GM11168 (cell line): ENCODE measurements around the gene PHLPP1.

ENCODE experiments used
- in situ Hi-C: fragments of 300-500 bp; cut with MboI; formaldehyde crosslinking; loops from one replicate; pipeline ENCODE4 v1.12.0; 2022; ENCODE audit warnings: low sequenced_read_pairs; ENCODE audit not compliant: unreplicated experiment

PHLPP1 gene

DNA sequence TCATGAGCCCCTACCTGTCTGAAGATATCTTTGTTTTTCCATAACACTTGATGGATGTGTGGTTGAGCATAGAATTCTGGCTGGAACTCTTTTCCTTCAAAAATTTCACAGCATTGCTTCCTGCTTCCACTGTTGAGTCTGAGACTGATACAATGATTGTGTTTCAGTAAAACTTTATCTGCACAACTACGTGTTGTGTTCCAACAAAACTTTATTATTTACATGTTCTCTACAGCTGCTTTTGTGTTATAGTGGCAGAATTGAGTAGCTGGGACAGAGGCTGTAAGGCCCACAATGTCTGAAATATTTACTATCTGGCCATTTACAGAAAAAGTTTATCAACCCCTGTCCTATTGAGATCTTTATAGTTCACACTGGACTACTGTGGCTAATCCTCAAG is 275.3 kb downstream of the PHLPP1 start:
- in situ Hi-C loops = no loop called here

DNA sequence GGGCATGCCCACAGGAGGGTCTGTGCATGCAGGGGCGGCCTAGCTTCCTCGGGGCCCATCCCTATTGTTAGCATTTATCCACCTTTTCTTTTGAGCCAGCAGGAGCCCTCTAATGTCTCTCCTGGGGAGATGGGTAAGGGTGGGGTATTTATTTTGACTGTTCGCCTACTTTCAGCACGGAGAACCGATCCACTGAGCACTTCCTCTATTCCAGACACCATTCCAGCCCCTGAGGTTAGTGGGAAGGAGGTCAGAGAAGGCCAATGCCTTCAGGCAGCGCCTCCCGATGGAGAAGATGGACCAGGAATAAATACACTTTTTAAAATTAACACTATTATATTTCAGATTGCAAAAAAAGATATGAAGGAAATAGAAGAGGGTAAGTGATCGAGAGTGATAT is 276.0 kb downstream of the PHLPP1 start:
- in situ Hi-C loops = no loop called here

DNA sequence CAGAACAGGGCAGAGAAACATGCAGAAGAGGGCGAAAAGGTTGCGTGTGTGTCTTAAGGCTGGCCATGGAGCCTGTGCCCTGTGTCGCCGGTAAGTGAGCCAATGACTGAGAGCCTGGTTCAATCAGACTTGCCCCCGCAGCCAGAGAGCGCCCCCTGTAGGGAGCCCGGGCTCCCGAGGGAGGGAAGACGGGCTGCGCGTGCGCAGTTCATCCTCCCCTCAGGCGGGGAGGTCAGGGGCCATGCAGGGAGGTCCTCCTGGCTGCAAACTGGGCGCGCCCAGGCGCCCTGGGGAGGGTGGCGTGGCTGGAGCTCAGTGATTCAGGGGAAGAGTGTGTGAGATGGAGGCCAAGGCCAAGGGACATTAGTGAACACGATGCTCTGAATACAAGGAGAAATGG is 276.6 kb downstream of the PHLPP1 start:
- in situ Hi-C loops = no loop called here

DNA sequence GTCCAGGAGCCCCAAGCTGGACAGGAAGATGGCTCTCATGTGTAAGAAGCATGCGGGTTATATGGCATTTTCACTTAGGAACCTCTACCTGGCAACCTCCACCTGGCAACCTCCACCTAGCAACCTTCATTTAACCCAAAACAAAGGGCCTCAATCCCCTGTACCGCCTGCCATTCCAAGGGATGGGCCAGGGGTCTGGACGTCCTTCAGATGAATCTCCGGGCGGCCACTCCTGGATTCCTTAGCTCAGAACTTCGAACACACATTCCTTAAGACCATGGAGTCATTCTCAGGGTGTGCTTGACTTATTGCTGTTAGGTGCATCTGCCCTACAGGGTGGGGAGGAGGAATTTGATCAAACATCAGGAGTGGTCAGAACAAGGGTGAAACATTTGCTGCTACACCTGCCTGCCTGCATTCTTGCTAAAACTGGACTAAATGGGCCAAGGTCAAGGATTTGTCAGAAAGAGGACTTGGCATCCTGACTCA is 277.6 kb downstream of the PHLPP1 start:
- in situ Hi-C loops = no loop called here

DNA sequence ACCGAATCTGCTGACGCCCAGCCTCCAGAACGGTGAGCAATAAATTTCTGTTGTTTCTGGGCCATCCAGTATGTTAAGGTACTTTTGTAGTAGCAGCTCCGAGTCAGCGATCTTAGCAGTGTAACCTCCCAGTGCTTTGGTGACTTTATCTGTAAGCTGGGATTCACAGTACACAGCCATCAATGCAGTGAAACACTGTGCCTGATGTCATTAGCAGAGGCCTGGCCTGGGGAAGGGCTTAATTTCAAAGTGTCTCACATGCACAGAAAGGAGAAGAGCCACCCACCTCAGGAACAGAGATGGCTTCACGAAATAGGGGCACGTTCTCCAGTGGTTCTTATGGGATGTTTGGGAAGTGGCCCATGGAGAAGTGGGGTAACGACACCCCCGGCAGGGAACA is 281.2 kb downstream of the PHLPP1 start:
- in situ Hi-C loops = no loop called here

DNA sequence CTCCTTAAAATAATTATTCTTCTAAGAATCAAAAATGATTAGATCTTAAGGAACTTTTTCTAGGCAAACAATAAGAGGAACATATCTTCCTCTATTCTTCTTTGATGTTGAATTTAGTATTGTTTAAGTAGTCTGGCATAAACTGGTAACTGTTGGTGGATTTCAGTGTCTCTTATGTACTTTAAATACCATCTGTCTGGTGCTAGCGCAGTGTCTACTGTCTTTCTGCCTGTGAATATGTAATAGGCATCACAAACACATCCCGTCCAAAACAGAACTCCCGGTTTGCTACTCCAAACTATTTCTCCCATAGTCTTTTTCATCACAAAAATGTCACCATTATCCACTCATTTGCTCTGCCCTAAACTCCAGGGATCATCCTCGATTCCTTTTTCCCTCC is 281.7 kb downstream of the PHLPP1 start:
- in situ Hi-C loops = no loop called here

DNA sequence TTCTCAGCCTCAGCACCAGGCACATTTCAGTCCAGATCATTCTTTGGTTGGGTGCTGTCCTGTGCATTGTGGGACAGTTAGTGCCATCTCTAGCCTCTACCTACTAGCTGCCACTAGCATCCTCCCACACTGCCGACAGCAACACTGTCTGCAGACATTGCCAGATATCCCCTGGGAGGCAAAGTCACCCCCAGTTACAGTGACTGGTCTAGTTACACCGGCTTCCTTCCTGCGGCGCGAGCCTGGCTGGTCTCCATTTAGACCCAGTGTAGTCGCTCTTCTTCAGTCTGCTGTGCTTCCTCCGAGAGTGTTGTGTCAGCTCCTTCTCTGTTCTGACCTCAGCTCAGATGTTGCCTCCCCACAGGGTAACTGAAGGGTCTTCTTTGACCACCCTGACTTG is 283.1 kb downstream of the PHLPP1 start:
- in situ Hi-C loops = no loop called here

DNA sequence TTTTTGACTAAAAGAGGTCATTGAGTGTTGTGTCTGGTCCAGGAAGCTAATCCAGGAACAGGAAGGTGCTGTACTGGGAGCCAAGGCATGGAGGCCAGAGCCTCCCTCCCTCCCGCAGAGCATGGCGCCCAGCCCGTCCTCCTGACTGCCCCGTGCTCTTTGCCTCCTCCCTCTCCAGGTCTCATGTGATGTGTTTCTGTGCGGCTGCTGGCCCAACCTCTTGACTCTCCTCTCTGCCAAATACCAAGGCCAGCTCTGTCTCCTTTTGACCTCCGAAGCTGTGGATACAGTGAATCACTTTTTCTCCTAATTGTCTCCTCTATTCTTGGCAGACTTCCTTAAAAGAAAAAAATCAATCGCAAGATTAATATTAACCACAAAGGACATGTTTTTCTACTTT is 284.1 kb downstream of the PHLPP1 start:
- in situ Hi-C loops = no loop called here

DNA sequence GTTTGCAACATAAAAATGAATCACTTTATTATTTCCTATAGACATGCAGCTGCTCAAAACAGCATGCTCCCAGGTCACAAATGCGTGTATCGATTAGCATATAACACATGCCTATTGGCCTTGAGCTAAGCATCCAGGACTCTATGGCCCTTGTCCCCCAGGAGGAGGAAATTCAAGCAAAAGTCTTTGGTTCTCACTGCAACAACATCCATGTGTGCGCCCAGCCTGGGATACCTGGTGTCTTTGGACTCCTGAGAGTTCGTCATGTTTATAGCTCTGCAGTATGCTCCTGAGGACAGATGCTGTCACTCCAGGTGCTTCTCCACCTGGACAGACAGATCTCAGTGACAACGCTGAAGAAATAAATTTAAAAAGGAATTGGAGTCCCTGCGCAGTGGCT is 284.6 kb downstream of the PHLPP1 start:
- in situ Hi-C loops = no loop called here

DNA sequence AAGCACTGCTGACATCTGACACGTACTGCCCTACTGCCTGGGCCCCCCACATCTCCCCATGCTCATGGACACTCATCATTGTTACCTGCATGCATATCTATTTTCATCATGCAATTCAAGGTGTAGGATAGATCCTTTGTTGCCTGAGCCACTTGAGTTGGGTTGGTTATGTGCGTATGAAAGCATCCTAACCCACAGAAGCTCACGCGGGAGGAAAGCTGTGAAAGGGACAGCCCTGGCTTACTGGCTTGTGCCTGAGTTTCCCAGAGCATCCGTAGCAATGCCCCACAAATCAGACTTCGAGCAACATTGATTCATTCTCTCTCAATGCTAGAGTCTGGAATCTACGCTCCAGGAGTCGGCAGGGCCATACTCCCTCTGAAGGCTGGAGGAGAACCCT is 285.5 kb downstream of the PHLPP1 start:
- in situ Hi-C loops = no loop called here

DNA sequence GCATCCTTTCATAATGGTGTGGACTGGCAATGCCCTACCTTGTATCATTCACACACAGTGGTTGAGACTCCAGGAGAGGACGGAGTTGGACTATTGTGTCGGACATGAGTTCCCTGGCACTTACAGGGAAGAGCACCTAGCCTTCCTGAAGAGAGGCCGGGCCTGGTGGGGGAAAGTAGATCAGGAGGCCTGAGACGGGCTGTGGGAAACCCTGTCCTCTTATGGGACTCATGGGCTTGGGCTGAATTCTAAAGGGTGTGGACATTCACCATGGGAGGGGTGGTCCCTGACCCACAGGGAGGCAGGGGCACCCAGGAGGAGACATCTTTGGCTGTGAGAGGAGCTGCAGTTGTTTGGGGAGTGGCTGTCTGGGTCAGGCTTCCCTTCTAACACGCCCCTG is 286.5 kb downstream of the PHLPP1 start:
- in situ Hi-C loops = no loop called here

DNA sequence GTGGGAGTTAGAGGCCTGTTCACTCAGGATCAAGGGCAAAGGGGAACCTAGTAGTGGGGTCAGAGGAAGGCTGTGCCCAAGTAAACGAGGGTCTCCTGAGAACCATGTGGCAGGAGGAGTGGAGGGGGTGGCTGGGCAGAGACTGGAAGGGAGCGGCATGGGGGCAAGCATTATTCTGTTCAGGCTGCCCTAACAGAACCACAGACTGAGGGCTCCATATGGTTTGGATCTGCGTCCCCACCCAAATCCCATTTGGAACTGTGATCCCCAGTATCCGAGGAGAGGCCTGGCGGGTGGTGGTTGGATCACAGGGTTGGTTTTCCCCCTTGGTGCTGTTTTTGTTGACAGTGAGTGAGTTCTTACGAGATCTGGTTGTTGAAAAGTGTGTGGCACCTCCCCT is 287.0 kb downstream of the PHLPP1 start:
- in situ Hi-C loops = no loop called here

DNA sequence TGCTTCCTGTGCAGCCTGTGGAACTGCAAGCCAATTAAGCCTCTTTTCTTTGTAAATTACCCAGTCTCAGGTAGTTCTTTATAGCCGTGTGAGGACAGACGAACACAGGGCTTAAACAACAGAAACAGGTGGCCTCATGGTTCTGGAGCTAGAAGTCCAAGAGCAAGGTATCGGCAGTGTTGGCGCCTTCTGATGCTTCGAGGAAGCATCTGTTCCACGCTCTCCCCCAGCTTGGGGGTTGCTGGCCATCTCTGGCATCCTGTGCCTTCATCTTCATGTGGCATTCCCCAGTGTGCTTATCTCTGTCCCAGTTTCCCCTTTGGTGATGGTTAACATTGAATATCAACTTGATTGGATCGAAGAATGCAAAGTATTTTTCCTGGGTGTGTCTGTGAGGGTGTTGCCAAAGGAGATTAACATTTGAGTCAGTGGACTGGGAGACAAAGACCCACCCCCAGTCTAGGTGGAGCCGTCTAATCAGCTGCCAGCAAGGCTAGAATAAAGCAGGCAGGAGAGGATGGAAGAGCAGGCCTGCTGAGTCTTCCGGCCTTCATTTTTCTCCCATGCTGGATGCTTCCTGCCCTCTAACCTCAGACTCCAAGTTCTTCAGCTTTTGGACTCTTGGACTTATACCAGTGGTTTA is 287.6 kb downstream of the PHLPP1 start:
- in situ Hi-C loops = no loop called here

DNA sequence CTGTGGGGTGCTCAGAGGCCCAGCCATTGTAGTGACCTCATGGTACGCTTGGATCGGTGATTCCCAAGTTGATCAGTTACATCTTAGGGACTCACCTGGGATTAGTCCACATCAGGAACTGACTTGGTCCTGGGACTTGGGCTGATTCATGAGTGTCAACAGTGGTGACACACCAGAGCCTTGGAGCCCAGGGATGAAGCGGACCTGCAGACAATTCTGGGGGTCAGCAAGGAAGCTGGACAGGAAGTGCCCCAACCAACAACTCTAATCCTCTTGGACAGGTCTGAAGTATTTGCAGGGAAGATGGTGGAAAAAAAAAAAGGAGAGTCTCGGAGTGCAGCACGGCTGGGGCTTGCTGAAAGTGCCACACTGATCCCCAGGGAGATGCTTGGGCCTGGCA is 288.6 kb downstream of the PHLPP1 start:
- in situ Hi-C loops = no loop called here

DNA sequence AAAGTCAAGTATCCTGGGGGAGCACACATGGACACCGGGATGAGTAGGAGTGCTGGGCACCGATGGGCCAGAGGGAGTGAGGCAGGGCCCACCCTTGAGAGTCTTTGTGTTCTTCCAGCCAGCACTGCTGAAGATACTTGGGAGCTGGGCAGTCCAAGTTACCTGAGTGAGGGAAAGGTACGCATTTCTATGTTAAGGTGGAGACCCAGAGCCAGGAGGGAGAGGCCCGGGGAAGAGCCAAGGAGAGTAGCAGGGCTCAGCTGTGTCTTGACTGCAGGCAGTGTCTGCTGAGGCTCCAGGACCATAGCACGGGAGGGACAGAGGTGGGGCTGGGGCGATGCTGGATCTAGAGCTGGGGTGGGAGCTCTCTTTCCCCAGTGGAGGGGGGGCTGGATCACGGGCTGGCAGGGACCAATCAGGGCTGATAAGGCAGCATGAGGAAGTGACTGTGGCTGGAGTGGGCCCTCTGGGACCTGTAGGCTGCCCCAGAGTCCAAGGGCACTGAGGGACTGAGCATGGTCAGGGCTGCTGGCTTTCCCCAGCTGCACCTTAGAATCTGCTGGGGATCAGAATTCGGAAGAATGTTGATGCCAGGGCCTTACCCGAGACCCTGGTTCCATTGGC is 289.2 kb downstream of the PHLPP1 start:
- in situ Hi-C loops = no loop called here

DNA sequence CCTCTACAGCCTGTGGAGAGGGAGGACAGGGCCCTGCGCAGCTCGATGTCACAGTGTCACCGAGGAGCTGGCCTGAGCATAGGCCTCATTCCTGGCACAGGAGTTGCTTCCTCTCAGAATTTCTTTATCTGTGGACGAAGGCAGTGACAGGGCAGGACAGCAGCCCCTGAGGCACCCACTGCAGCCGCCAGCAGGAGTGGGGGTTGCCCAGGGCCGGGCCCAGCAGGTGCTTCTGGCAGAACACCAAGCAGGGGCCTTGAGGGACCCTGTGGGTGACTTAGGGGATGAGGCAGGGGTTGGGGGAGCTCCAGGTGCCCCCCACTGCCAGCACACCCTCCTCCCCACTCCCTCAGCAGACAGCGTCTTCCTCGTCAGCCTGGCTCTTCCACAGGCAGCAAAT is 290.0 kb downstream of the PHLPP1 start:
- in situ Hi-C loops = no loop called here

DNA sequence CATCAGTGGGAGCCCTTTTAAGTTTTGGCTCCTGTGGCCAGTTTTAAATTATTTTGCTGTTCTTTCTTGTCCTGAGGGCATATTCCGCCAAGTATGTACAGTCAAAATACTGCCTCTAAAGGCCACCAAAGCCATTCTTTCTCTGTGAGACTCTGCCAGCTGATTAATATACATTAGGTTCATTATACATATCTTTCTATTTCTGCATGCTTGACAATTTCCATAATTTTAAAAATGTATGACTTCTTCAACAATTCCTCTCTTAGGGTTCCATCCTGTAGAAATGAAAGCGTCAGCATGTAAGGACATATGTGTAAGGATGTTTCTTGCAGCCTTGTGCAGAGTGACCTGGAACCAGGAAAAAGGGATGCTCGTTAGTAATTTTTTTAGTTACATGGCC is 291.9 kb downstream of the PHLPP1 start:
- in situ Hi-C loops = no loop called here

DNA sequence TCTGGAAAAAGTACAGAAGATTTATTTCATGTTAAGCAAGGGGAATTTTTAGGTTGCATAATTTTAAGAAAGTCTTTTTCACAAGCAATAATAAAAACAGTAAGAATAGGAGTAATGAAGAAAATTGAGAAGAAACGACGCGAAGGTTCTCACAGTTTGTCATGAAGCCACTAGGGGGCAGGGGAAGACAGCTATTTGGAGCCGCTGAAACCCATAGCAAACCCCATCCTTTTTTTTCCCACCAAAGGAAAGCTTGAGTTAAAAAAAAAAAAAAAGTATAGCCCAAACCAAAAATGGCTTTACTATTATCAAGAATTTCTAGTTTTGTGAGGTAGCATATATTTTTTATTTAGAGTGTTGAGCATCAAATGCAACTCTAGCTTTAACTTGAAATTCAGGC is 300.9 kb downstream of the PHLPP1 start:
- in situ Hi-C loops = loop anchor here (5.0 to 10.0 kb wide), 4 partner anchors 56 to 416 kb away; no protein-coding TSS in a partner anchor

DNA sequence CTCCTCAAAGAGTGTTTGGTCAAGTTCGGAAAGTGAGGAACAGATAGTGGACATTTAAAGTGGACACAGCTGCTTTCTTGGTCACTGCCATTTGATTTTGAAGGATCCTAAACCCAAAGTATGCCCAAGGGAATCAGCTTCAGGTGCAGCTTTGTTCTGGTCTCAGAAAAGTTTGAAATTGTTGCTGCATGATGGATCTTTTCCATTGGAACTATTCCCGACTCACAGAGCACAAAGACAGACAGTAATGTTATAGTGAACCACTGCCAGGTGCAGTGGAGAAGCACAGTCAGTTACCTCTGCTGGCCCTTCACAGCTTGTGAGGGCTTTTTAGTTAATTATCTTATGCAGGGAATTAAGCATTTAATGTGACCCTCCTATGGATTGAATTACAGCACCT is 301.7 kb downstream of the PHLPP1 start:
- in situ Hi-C loops = loop anchor here (5.0 to 10.0 kb wide), 4 partner anchors 55 to 415 kb away; no protein-coding TSS in a partner anchor

DNA sequence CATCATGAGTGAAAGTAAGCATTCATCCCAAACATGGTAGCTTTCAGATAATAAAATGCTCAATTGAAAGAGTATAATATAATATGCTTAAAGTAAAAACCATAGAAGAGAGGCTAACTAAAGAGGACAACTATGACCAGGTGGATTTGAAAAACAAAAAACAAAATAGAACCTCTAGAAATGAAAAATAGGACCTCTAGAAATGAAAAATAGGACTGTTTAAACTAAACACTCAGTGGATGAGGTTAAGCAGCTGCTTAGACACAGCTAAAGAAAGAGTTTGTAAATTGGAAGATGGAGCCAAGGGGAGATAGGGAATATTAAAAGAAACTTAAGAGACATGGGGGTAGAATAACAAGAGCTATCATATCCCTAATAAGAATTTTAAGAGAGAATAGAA is 302.6 kb downstream of the PHLPP1 start:
- in situ Hi-C loops = loop anchor here (5.0 to 10.0 kb wide), 4 partner anchors 54 to 414 kb away; no protein-coding TSS in a partner anchor

DNA sequence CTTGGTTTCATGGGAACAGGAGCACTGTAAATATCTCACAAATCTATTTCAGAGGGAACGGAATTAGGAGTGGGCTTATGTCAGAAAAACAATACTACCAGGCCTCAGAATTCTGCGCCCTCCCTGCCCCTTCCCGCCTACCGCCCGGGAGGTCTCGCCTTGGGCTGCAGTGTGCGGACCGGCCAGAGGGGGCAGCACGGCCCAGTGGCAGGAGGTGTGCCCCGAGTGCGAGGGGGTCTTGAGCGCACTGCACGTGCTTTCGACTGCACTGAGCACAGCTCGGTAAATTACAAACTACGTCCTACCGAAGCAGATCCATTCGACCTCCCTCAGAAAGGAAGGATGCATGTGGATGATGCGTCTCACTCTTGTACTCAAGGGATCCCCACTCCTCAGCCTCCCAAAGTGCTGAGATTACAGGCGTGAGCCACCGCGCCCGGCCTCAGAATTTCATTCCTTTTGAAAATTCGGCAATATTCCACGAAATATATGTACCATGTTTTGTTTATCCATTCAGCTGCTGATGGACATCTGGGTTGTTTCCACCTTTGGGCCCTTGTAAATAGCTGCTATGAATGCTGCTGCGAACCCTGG is 307.2 kb downstream of the PHLPP1 start:
- in situ Hi-C loops = no loop called here
